GM18867 (cell line): ENCODE results near the gene C6orf47.
A peak's percentile ranks its signal among the peaks of the same experiment; 100 is the strongest.

Experiments used
- ATAC-seq: cut with Tn5 transposase; IDR thresholded peaks from one replicate; pipeline ENCODE4 v1.9.1; 2021; ENCODE audit warnings: mild to moderate bottlenecking, moderate library complexity; ENCODE audit not compliant: unreplicated experiment

The C6orf47 gene

DNA sequence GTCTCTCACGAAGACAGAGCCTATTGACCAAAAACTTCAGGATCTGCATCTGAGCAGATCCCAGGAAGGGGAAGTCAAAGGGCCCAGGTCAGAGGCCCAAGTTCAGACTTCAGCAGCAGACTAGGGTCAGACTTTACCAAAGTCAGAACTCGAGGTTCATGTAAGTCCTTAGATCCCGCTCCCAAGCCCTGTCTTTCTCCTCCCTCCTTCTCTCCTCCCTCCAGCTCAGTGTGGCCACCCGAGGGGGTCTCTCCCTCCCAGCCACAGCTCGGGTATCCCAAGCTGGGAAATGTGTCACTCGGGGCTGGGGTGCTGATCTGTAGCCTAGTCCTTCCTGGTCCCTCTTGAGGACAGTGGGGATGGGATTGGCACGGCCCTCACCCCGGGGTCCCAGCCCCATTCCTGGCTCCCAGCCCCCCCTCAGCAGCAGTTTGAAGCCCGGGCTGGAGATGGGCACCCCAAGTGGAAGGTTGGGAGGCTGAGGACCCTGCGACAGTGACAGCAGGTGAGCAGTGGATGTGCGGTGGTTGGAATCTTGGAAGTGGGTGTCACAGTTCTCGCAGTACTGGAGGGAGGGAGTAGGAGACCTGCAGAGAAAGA, 1.6 kb upstream of the C6orf47 start:
- ATAC-seq = no peak

- ATAC-seq = no peak
Measured at GRCh38 chr6:31661262-31662123, 915 bp upstream of the C6orf47 start.

DNA sequence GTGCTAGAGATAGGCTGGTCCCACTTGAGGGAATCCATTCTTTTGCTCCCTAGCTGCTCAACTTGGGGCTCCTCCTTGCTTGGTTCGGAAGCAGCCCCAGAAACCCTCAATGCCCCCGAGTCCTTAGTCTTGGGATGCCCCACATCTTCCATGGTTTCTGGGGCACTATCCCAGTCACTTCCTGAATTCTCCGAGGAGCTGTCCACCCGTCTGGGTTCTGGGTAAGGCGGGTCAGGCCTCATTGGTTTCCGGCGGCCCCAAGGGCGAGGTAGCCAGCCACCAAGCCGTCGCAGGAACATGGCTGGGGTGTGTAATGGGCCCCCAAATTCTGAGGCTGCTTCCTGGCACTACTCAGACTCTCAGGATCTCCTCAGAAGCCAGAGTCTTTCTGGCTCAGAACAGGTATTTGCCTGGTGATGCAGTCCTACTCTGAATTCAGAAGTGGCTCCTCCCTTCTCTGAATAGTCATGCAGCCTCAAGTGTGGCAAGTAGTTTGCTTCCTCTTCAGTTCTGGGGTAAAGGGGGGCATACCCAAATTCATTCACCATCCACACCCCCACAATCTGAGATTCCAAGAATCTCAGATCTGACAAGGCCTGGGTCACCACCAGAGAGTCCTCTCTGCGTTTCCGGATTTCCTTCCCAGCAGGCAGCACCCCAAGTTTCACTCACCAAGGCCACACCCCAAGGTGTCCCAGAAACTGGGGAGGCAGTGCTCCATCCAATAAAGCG, 763 bp downstream of the C6orf47 start:
- no peak for ATAC-seq

- ATAC-seq = no peak
Measured at GRCh38 chr6:31658983-31659648, 1.5 kb downstream of the C6orf47 start.

DNA sequence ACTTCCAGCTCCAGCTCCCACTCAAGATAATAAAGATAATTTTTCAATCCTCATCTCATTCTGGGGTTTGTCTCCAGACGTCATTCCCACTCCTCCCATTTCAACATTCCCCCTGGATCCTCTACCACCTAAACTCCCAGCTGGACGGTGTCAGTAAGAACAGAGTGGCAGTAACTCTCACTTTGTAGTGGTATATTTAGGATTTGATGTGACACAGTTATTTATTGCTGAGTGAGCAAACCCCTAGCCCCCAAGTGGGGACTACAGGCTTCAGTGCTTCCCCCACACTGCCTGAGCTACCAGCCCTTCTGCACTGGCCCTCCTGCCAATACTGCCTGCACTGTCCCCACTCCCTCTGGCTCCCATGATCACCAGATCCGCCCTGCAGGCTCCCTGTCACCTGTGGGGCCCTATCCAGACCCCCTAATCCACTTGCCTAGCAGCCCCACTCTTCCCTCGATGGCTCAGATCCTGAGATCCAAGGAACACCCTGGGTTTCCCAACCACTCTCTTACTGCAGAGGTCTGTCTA, 2.4 kb downstream of the C6orf47 start:
- no peak for ATAC-seq

DNA sequence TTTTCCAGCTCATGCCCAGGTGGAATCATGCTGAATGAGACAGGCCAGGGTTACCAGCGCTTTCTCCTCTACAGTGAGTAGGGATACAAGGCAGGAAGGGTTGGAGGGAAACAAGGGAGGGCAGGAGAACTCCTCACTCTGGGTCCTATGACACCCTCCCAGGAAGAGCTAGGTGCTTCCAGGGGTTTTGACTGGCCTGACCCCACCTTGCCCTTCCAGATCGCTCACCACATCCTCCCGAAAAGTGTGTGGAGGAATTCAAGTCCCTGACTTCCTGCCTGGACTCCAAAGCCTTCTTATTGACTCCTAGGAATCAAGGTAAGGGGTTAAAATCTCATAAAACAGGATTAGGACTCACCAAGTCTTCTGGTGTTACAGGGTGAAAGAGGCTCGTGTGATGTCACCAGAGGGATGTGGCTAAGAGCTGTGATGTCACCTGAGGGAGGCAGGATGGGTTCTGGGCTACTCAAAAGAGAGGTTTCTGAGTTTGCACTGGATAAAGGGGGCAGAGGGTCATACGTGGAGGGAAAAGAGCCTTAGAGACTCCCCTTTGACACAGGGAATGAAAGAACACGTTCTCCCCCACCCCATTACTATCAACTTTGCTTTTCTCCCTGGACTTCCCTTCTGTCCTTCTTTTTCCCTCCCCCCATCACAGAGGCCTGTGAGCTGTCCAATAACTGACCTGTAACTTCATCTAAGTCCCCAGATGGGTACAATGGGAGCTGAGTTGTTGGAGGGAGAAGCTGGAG, 3.0 kb downstream of the C6orf47 start:
- ATAC-seq = no peak

GRCh38 chr6:31655349-31656237, 5.0 kb downstream of the C6orf47 start, which contains the start of gene APOM:
Gene APOM (plus strand): TSS chr6:31655894. CDS start chr6:31655967, 73 bp downstream.
- ATAC-seq = no peak

- no peak for ATAC-seq
Measured at GRCh38 chr6:31654574-31655348, 5.8 kb downstream of the C6orf47 start.

DNA sequence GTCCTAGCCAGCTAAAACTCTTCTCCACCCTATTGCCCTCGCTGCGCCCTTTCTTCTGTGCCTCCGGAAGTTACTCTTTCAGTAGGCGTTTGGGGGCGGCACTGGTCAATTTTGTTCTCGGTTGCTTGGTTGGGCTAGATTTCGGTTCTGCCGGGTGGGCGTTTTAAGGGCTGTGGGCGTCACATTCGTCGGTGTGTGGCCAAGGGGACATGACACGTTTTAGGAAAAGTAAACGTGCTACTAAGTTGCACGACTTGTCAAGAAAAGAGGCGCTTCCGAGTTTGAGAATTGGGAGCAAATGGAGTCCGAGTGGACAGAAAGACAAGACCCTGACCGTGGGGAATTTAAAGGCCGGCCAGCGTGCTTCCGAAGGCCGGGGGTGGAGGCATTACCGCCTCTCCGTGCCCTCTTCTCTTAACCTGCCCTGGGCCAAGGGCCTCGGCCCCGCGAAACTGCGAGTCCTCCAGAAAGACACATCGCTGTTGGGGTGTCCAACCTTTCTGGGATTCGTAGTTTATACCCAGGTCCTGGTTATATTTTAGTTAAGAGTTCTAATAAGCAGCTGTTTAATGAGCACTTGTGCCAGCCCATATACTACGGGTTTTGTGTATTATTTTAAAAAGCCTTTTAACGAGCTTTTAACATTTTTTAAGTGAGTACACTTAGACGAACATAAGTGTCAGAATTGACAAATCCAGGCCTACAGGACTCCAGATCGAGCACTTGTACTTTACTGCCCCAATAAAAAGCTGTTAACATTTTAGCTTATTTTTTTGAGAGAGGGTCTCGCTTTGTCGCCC, 7.5 kb downstream of the C6orf47 start:
- peak; percentile 55 for ATAC-seq

DNA sequence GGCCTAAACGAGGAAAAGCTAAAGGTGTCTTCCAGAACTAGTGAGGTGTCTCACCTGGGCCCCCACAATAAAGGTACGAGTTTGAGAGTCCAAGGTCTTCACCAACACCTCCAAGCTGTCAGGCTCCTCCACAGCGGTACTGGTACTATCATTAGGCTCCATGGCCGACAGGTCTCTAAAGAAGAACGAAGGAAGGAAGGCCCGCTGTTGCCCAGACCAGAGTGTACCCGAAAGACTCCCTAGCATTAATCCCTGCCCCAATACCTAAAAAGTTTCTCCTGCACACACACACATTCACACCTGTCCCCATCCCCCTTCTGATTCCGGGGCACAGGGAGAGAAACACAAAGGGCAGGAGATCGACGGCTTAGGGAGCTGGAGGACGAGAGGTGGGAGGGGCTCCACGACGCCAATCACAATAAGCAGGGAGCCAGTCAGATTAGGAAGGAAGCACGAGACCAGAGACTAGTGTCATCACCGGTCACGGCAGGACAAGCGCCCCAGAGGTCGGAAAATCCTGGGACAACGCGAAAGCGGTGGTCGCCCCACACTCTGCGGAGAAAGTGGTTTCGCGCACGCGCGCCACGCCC, 8.9 kb downstream of the C6orf47 start:
- peak; percentile 28 for ATAC-seq

DNA sequence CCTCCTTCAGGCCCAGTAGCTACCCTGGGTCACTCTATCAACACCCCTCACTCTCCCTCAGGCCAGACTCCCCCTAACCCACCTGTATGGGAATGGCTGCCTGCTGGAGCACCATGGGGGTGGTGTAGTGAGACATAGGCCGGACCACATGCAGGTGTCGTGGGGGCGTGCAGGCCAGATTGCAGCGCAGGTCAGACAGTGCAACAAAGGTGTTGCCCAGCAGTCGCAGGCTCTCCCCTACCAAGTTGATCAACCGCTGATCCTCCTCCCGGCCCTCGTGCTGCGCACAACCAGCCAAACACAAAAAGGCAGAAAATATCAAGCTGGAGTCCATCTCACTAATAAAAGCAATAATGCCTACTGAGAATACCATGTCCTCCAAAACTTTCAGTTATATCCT, 15.3 kb downstream of the C6orf47 start:
- ATAC-seq = no peak

DNA sequence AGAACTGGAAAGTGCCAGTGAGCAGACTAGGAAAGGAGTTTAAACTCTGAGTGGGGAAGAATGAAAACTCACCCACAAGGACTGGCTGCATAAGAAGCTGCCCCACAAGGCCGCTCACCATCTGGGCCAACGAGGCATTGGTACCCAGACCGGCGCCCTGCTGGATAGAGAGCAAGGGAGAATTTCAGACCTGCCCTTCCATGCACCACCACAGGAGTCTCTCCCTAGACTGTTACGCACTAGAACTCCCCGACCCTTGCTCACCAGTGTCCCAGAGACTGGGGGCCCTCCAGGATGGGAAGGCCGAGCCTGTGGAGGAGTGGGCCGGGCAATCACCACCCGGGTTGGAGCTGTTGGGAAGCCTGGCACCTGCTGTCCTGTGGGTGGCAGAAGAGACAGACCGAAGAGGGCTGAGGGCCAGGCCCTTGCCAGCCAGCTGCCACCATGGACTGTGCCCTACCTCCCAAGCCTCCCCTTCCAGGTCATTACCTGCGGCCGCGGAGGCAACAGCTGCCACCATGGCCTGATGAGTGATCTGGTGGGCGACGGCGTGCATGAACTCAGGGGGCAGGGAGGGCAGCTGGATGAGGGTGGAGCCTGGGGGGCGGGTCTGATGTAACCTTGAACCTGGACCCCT, 16.6 kb downstream of the C6orf47 start:
- no peak for ATAC-seq

DNA sequence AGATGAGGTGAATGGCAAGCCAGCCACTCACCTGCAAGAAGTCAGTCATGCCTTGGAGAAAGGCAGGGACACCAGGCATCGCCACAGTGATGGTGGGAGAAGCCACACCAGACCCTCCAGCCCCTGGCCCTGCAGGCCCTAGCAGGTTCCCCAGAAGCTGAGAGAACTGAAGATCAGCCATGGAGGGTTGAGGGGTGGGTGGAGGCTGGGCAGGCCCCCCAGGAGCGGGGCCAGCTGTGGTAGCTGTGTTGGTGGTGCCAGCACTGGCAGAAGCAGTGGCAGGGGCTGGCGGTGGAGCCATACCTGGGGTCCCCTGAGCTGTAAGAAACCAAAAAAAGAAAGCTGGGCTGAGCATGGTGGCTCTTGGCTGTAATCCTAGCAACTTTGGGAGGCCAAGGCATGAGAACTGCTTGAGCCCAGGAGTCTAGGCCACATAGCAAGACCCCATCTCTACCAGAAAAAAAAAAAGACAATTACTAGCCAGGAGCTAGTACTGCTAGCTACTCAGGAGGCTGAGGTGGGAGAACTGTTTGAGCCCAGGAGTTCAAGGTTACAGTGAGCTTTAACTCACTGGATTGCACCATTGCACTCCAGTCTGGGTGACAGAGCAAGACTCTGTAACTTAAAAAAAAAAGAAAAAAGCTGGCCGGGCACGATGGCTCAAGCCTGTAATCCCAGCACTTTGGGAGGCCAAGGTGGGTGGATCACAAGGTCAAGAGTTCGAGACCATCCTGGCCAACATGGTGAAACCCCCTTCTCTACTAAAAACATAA, 17.6 kb downstream of the C6orf47 start:
- no peak for ATAC-seq

GRCh38 chr6:31641370-31641769, 19.2 kb downstream of the C6orf47 start:
- no peak for ATAC-seq

- no peak for ATAC-seq
Measured at GRCh38 chr6:31640612-31641011, 20.0 kb downstream of the C6orf47 start.

- ATAC-seq = no peak
Measured at GRCh38 chr6:31639449-31639861, 21.1 kb downstream of the C6orf47 start.
